Gastrocnemius medialis (tissue), 4 donors: ENCODE data around the gene ARL3. TPM values are rescaled to one million over a fixed set of nuclear protein-coding genes. Genes with fewer than 3 reads are reported as not detected.

Experiments used
- ATAC-seq, 2 donors: fragments of 150-250 bp; one replicate each; pipeline ENCODE4 v1.9.1; 2016
- DNase-seq, 2 donors: peaks; one replicate each; pipeline ENCODE4 v3.0.0-alpha.2; 2019
- H3K27ac ChIP-seq, 4 donors: fragments of 200-600 bp; sonication (generic); 1 replicate in 1 of 4; 2 replicates in 3 of 4; pipeline ENCODE4 v1.5.1; 2016 to 2018; ENCODE audit warnings: mild to moderate bottlenecking in 2 of 4, moderate library complexity in 1 of 4
- H3K27me3 ChIP-seq, 3 donors: fragments of 200-600 bp; sonication (generic) in 2 of 3; 1 replicate in 1 of 3; 2 replicates in 2 of 3; pipeline versions ENCODE4 v1.5.1 to v1.6.0; 2016 to 2019; ENCODE audit warnings: mild to moderate bottlenecking in 1 of 3, moderate library complexity in 1 of 3
- H3K36me3 ChIP-seq, 2 donors: fragments of 200-600 bp; sonication (generic) in 1 of 2; one replicate each; pipeline ENCODE4 v1.5.1; 2017 to 2018
- H3K4me1 ChIP-seq, 2 donors: fragments of 200-600 bp; sonication (generic) in 1 of 2; one replicate each; pipeline ENCODE4 v1.5.1; 2016 to 2017; ENCODE audit warnings: mild to moderate bottlenecking in 2 of 2
- H3K4me3 ChIP-seq, 4 donors: fragments of 200-600 bp; sonication (generic) in 3 of 4; 1 replicate in 1 of 4; 2 replicates in 3 of 4; pipeline ENCODE4 v1.5.1; 2016 to 2019; ENCODE audit warnings: mild to moderate bottlenecking in 2 of 4
- H3K9me3 ChIP-seq, 3 donors: fragments of 200-600 bp; sonication (generic) in 2 of 3; 1 replicate in 1 of 3; 2 replicates in 2 of 3; pipeline ENCODE4 v1.5.1; 2016 to 2019
- CTCF ChIP-seq, 5 experiments: fragments of 450-650 bp in 3 of 5; fragments of 200-600 bp in 2 of 5; sonication (generic) in 2 of 5; IDR thresholded peaks in 4 of 5; conservative IDR thresholded peaks in 1 of 5; 1 replicate in 4 of 5; 2 replicates in 1 of 5; pipeline ENCODE4 v1.5.1; 2016 to 2019; ENCODE audit warnings: antibody characterized with exemption in 5 of 5, mild to moderate bottlenecking in 3 of 5, moderate library complexity in 3 of 5
- POLR2A ChIP-seq, 2 donors: fragments of 450-650 bp; IDR thresholded peaks; one replicate each; pipeline ENCODE4 v1.6.1; 2017; ENCODE audit warnings: antibody characterized with exemption in 2 of 2, mild to moderate bottlenecking in 2 of 2, moderate library complexity in 2 of 2
- in situ Hi-C, 4 donors: fragments of 200-750 bp; cut with MboI; loops; one replicate each; pipeline versions ENCODE4 v1.15.0 to v1.8.0; 2017; ENCODE audit warnings: low sequenced_read_pairs in 4 of 4
- intact Hi-C: fragments of 100-400 bp; cut with DNase I; formaldehyde crosslinking; loops from one replicate; pipeline ENCODE4 v1.15.1; 2023; ENCODE audit warnings: low total_unique reads
- total RNA-seq, 4 donors: library from RNA; depleted of rRNA; stranded (reverse); fragments of >200 nt; gene quantifications; one replicate each; pipeline versions ENCODE4 v1.1.0 to v1.2.3, GENCODE V29; 2016

Gene ARL3
- total RNA-seq, 4 donors from 2014 or later: 1.0 to 2.4 (median 1.5) TPM

- H3K27me3 ChIP-seq: no peaks in the 10 kb centered on the region
- DNase-seq: no peak
- no peaks in the 10 kb centered on the region for H3K9me3 ChIP-seq
- in situ Hi-C loops (no loop called here), intact Hi-C loops (no loop called here)
- H3K27ac ChIP-seq: no peak overlapping the region
- peaks cover 25 to 32% of the 10 kb centered on the region in 2 donors for H3K4me1 ChIP-seq
- TF ChIP-seq POLR2A (IDR thresholded peaks at IDR 0.05) (no peak), CTCF (IDR thresholded peaks at IDR 0.05 in 4 of 5, conservative IDR thresholded peaks at IDR 0.05 in 1 of 5) (no peak)
- no peak for ATAC-seq
- H3K36me3 ChIP-seq: peaks cover 0 to 43% of the 10 kb centered on the region in 2 donors
- H3K4me3 ChIP-seq: no peak overlapping the region
These were observed 59.2 kb downstream of the ARL3 start for GRCh38 chr10:102654969-102655368.

- no peak for TF ChIP-seq POLR2A (IDR thresholded peaks at IDR 0.05)
- no peak for TF ChIP-seq CTCF (IDR thresholded peaks at IDR 0.05 in 4 of 5, conservative IDR thresholded peaks at IDR 0.05 in 1 of 5)
- in situ Hi-C loops (no loop called here), intact Hi-C loops (no loop called here)
- no peaks in the 10 kb centered on the region for H3K9me3 ChIP-seq
- no peaks in the 10 kb centered on the region for H3K27me3 ChIP-seq
- peaks cover 0 to 43% of the 10 kb centered on the region in 2 donors for H3K36me3 ChIP-seq
- H3K4me3 ChIP-seq: no peak overlapping the region
- peaks cover 29 to 36% of the 10 kb centered on the region in 2 donors for H3K4me1 ChIP-seq
- no peak for DNase-seq
- no peak for ATAC-seq
- no peak overlapping the region for H3K27ac ChIP-seq
These were observed 59.6 kb downstream of the ARL3 start for GRCh38 chr10:102654566-102654965.

- H3K27ac ChIP-seq: peak overlapping the region in 2 of 4 donors; percentile 33 to 46
- H3K27me3 ChIP-seq: no peaks in the 10 kb centered on the region
- H3K9me3 ChIP-seq: no peaks in the 10 kb centered on the region
- no peak overlapping the region for H3K4me3 ChIP-seq
- peaks cover 44 to 48% of the 10 kb centered on the region in 2 donors for H3K4me1 ChIP-seq
- ATAC-seq (no peak), DNase-seq (no peak)
- in situ Hi-C loops: no loop called here
- intact Hi-C loops: no loop called here
- H3K36me3 ChIP-seq: peaks cover 0 to 38% of the 10 kb centered on the region in 2 donors
- TF ChIP-seq POLR2A (IDR thresholded peaks at IDR 0.05) (no peak), CTCF (IDR thresholded peaks at IDR 0.05 in 4 of 5, conservative IDR thresholded peaks at IDR 0.05 in 1 of 5) (no peak)
These were observed 61.1 kb downstream of the ARL3 start for GRCh38 chr10:102653060-102653459.

GRCh38 chr10:102652170-102652916 is 61.9 kb downstream of the ARL3 start:
- DNase-seq: no peak
- TF ChIP-seq CTCF (IDR thresholded peaks at IDR 0.05 in 4 of 5, conservative IDR thresholded peaks at IDR 0.05 in 1 of 5): no peak
- TF ChIP-seq POLR2A (IDR thresholded peaks at IDR 0.05): no peak
- Histone ChIP-seq H3K27me3 (no peaks in the 10 kb centered on the region), H3K4me1 (peaks cover 46 to 50% of the 10 kb centered on the region in 2 donors), H3K36me3 (peaks cover 0 to 31% of the 10 kb centered on the region in 2 donors), H3K4me3 (no peak overlapping the region), H3K9me3 (no peaks in the 10 kb centered on the region), H3K27ac (peak overlapping the region in 2 of 4 donors; percentile 46 to 100)
- in situ Hi-C loops (no loop called here), intact Hi-C loops (no loop called here)
- ATAC-seq: no peak
